HAP-1 (cell line): ENCODE data around the gene CACNA1I.
"Not testable (repeated sequence)": the region's sequence is repeated elsewhere in the genome, so short reads cannot be mapped to it uniquely, and the experiment has no call there.

Experiments used
- DNase-seq, 2 experiments: peaks; one replicate each; pipeline ENCODE4 v3.0.0-alpha.2; 2016 to 2020; ENCODE audit warnings: low spot score in 2 of 2
- H3K27me3 ChIP-seq: fragments of 250-450 bp; sonication (Bioruptor Pico); 2 replicates; pipeline ENCODE4 v1.5.1; 2020; ENCODE audit warnings: low read depth, mild to moderate bottlenecking, moderate library complexity
- H3K36me3 ChIP-seq: fragments of 250-450 bp; sonication (Bioruptor Pico); replicated peaks from 2 replicates; pipeline ENCODE4 v1.5.1; 2020; ENCODE audit warnings: mild to moderate bottlenecking
- H3K4me1 ChIP-seq: fragments of 250-450 bp; sonication (Bioruptor Pico); 2 replicates; pipeline ENCODE4 v1.5.1; 2020; ENCODE audit warnings: mild to moderate bottlenecking
- H3K4me3 ChIP-seq: fragments of 250-450 bp; sonication (Bioruptor Pico); 2 replicates; pipeline ENCODE4 v1.5.1; 2020; ENCODE audit warnings: mild to moderate bottlenecking, moderate library complexity
- H3K9me3 ChIP-seq: fragments of 250-450 bp; sonication (Bioruptor Pico); 2 replicates; pipeline ENCODE4 v1.5.1; 2020; ENCODE audit warnings: mild to moderate bottlenecking, moderate library complexity
- in situ Hi-C: fragments of 300-500 bp; cut with MboI; formaldehyde crosslinking; loops from 3 replicates; pipeline ENCODE4 v1.14.3; 2020; ENCODE audit warnings: low sequenced_read_pairs, inconsistent platforms, mixed read lengths

Gene CACNA1I

GRCh38 chr22:39725351-39726035, 154.9 kb downstream of the CACNA1I start:
- in situ Hi-C loops, result no loop called here
- Histone ChIP-seq H3K4me3 (no peak overlapping the region), H3K4me1 (peaks cover 4% of the 10 kb centered on the region; the same call in 1 of the 2 replicates), H3K9me3 (no peaks in the 10 kb centered on the region), H3K27me3 (no peaks in the 10 kb centered on the region), H3K36me3 (no peaks in the 10 kb centered on the region)
- DNase-seq, result no peak

GRCh38 chr22:39727541-39727940, 157.0 kb downstream of the CACNA1I start:
- Histone ChIP-seq H3K27me3 (no peaks in the 10 kb centered on the region), H3K9me3 (no peaks in the 10 kb centered on the region), H3K4me3 (no peak overlapping the region), H3K4me1 (no peaks in the 10 kb centered on the region), H3K36me3 (no peaks in the 10 kb centered on the region)
- in situ Hi-C loops, result no loop called here
- DNase-seq, result no peak

GRCh38 chr22:39728236-39728860, 157.8 kb downstream of the CACNA1I start:
- Histone ChIP-seq H3K9me3 (no peaks in the 10 kb centered on the region), H3K36me3 (no peaks in the 10 kb centered on the region), H3K27me3 (no peaks in the 10 kb centered on the region), H3K4me1 (no peaks in the 10 kb centered on the region), H3K4me3 (no peak overlapping the region)
- no peak for DNase-seq
- in situ Hi-C loops, result no loop called here

- no peaks in the 10 kb centered on the region for H3K4me1 ChIP-seq
- H3K27me3 ChIP-seq, result no peaks in the 10 kb centered on the region
- no peaks in the 10 kb centered on the region for H3K9me3 ChIP-seq
- in situ Hi-C loops, result no loop called here
- H3K36me3 ChIP-seq, result no peaks in the 10 kb centered on the region
- no peak overlapping the region for H3K4me3 ChIP-seq
- DNase-seq, result no peak
Observed at GRCh38 chr22:39729141-39729934, 158.8 kb downstream of the CACNA1I start.

GRCh38 chr22:39731481-39731880, 160.9 kb downstream of the CACNA1I start:
- H3K9me3 ChIP-seq, result no peaks in the 10 kb centered on the region
- H3K4me1 ChIP-seq, result no peaks in the 10 kb centered on the region; the same call in 1 of the 2 replicates
- H3K4me3 ChIP-seq, result no peak overlapping the region
- H3K36me3 ChIP-seq, result no peaks in the 10 kb centered on the region
- no peaks in the 10 kb centered on the region for H3K27me3 ChIP-seq
- no peak for DNase-seq
- in situ Hi-C loops, result no loop called here

GRCh38 chr22:39731881-39732555, 161.5 kb downstream of the CACNA1I start:
- no peaks in the 10 kb centered on the region for H3K27me3 ChIP-seq
- DNase-seq, result no peak
- no peak overlapping the region for H3K4me3 ChIP-seq
- in situ Hi-C loops, result no loop called here
- H3K9me3 ChIP-seq, result no peaks in the 10 kb centered on the region
- H3K36me3 ChIP-seq, result no peaks in the 10 kb centered on the region
- peaks cover 5% of the 10 kb centered on the region for H3K4me1 ChIP-seq

- in situ Hi-C loops, result no loop called here
- DNase-seq, result no peak
- Histone ChIP-seq H3K36me3 (no peaks in the 10 kb centered on the region), H3K27me3 (no peaks in the 10 kb centered on the region), H3K9me3 (no peaks in the 10 kb centered on the region), H3K4me3 (no peak overlapping the region), H3K4me1 (peaks cover 11% of the 10 kb centered on the region)
Observed at GRCh38 chr22:39732625-39733024, 162.1 kb downstream of the CACNA1I start.

- Histone ChIP-seq H3K36me3 (no peaks in the 10 kb centered on the region), H3K9me3 (no peaks in the 10 kb centered on the region), H3K4me3 (no peak overlapping the region), H3K27me3 (no peaks in the 10 kb centered on the region), H3K4me1 (peaks cover 17% of the 10 kb centered on the region)
- no peak for DNase-seq
- in situ Hi-C loops, result no loop called here
Observed at GRCh38 chr22:39733191-39733590, 162.6 kb downstream of the CACNA1I start.

GRCh38 chr22:39734046-39734445, 163.5 kb downstream of the CACNA1I start:
- DNase-seq, in situ Hi-C loops, H3K9me3 ChIP-seq, H3K27me3 ChIP-seq, H3K4me3 ChIP-seq, H3K36me3 ChIP-seq: not testable (repeated sequence)
- H3K4me1 ChIP-seq, result peaks cover 21% of the 10 kb centered on the region

- Histone ChIP-seq H3K4me1 (peaks cover 21% of the 10 kb centered on the region), H3K4me3 (no peak overlapping the region), H3K27me3 (no peaks in the 10 kb centered on the region), H3K9me3 (0 out of 2 replicates have a peak, but pooled peaks cover 2% of the 10 kb centered on the region), H3K36me3 (no peaks in the 10 kb centered on the region)
- in situ Hi-C loops, result no loop called here
- no peak for DNase-seq
Observed at GRCh38 chr22:39734866-39735265, 164.3 kb downstream of the CACNA1I start.

GRCh38 chr22:39735776-39736175, 165.2 kb downstream of the CACNA1I start:
- no peak overlapping the region for H3K4me3 ChIP-seq

GRCh38 chr22:39738746-39739145, 168.2 kb downstream of the CACNA1I start:
- H3K9me3 ChIP-seq, result 0 out of 2 replicates have a peak, but pooled peaks cover 3% of the 10 kb centered on the region
- no peaks in the 10 kb centered on the region for H3K36me3 ChIP-seq
- in situ Hi-C loops, result no loop called here
- H3K27me3 ChIP-seq, result 0 out of 2 replicates have a peak, but pooled peaks cover 5% of the 10 kb centered on the region
- H3K4me3 ChIP-seq, result no peak overlapping the region
- H3K4me1 ChIP-seq, result peaks cover 21% of the 10 kb centered on the region
- DNase-seq, result no peak

More at GRCh38 chr22:39735776-39736175, 165.2 kb downstream of the CACNA1I start:
- Histone ChIP-seq H3K27me3 (no peaks in the 10 kb centered on the region), H3K4me1 (peaks cover 21% of the 10 kb centered on the region), H3K9me3 (0 out of 2 replicates have a peak, but pooled peaks cover 3% of the 10 kb centered on the region), H3K36me3 (no peaks in the 10 kb centered on the region)
- DNase-seq, result no peak
- in situ Hi-C loops, result no loop called here
